Measurements from ENCODE around the gene AGPAT1. TPM values are rescaled to one million over a fixed set of nuclear protein-coding genes. Genes with fewer than 3 reads are reported as not detected.
"Not testable (repeated sequence)": the region's sequence is repeated elsewhere in the genome, so short reads cannot be mapped to it uniquely, and the experiment has no call there.

AGPAT1 gene
- total and polyA plus RNA-seq, 2 donors: 25.2 to 32.6 TPM

- Histone ChIP-seq H3K27ac (ENCODE audit: low read depth in 1 of 2, low read length in 1 of 2) (no peak overlapping the region), H3K27me3 (ENCODE audit: control insufficient read depth in 2 of 2, insufficient read depth in 1 of 2, low read length in 1 of 2) (peaks cover 42 to 93% of the 10 kb centered on the region in 2 donors), H3K9me3 (ENCODE audit: control insufficient read depth in 2 of 2, insufficient read depth in 1 of 2, low read length in 1 of 2) (peaks cover 3 to 16% of the 10 kb centered on the region in 2 donors), H3K4me1 (ENCODE audit: control insufficient read depth in 2 of 2, insufficient read depth in 2 of 2, low read length in 2 of 2) (peaks cover 10 to 54% of the 10 kb centered on the region in 2 donors), H3K36me3 (ENCODE audit: control insufficient read depth in 2 of 2, insufficient read depth in 2 of 2, low read length in 1 of 2) (no peaks in the 10 kb centered on the region), H3K4me3 (ENCODE audit: low read length in 2 of 2) (peak overlapping the region; percentile 8 to 28)
- DNase-seq (ENCODE audit: low read depth in 6 of 9, low spot score in 9 of 9): no peak
- WGBS: 37% methylated on average over 47 of the region's 47 CpGs
Measured at GRCh38 chr6:32149092-32149755, 26.7 kb downstream of the AGPAT1 start.

DNA sequence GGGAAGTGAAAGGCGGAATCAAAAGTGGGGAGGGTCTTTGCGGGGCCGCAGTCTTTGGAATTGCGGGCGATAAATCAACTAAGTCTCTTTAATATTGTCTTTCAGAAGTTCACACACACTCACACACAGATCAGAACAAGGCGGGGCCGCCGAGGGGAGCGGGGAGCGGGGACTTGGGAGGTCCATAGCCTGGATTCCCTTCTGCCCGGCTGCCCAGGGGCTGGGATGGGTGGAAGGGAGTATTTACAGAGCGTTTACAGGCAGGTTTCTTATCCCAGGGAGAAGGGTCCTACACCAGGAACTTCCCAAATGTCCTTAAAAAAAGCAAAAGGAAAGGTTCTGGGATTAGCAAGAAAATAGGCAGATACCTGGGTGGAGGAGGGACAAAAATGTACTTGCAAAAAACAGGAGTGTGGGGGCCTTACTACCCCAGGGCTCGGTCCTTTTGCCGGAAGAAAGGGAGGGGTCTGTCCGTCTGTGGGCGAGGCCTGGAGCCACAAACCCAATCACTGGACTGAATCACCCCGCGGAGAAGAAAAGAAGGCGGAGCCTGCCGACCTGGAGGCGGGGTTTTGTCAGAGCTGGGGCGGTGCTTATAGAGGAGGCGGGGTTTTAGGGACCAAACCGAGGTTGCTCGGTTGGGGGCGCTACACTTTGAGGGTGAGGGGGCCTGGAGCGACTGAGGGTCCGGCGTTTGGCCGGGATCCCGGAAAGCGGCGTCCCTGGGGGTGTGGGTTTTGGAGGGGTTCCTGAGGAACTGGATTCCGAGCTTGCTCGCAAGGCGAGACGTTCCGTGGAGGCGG lies 27.4 kb downstream of the AGPAT1 start:
- Histone ChIP-seq H3K27ac (ENCODE audit: low read depth in 1 of 2, low read length in 1 of 2) (no peak overlapping the region), H3K4me3 (ENCODE audit: low read length in 2 of 2) (peak overlapping the region; percentile 8 to 28), H3K27me3 (ENCODE audit: control insufficient read depth in 2 of 2, insufficient read depth in 1 of 2, low read length in 1 of 2) (peaks cover 42 to 86% of the 10 kb centered on the region in 2 donors), H3K9me3 (ENCODE audit: control insufficient read depth in 2 of 2, insufficient read depth in 1 of 2, low read length in 1 of 2) (peaks cover 3 to 16% of the 10 kb centered on the region in 2 donors), H3K36me3 (ENCODE audit: control insufficient read depth in 2 of 2, insufficient read depth in 2 of 2, low read length in 1 of 2) (no peaks in the 10 kb centered on the region), H3K4me1 (ENCODE audit: control insufficient read depth in 2 of 2, insufficient read depth in 2 of 2, low read length in 2 of 2) (peaks cover 10 to 47% of the 10 kb centered on the region in 2 donors)
- DNase-seq (ENCODE audit: low read depth in 6 of 9, low spot score in 9 of 9): peak in 1 of 9 donors; percentile 45
- WGBS: 8% methylated on average over 39 of the region's 39 CpGs

DNA sequence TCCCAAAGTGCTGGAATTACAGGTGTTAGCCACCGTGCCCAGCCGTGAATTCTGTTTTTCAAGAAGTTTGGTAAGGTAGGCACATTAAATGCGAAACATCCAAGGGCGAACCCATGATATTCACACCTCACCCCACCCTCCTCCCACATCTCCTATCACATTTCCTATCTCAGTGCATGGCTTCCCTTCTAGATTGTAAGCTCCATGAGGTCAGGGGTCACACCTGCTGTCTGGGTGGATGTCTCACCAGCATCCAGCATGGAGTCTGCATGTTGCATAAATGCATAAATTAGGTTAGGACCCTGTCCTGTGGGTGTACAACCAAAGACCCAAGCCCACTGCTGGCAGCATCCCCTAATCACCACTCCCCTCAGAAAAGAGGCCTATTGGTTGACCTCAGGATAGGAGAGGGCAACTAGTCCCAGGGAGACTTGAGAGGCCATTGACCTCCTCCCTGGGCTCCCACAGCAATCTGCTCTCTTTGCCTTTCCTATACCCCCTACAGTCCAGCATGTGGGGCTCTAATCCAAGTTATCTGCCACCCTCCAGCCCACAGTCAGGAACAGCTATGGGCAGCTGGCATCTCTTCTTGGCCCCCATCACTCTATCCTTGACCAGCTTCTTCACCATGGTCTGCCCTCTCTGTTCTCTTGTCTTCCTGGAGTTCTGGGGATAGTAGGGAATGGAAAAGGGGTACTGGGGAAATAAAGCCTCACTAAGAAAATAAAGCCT lies 28.3 kb downstream of the AGPAT1 start:
- peaks cover 3 to 16% of the 10 kb centered on the region in 2 donors for H3K9me3 ChIP-seq (ENCODE audit: control insufficient read depth in 2 of 2, insufficient read depth in 1 of 2, low read length in 1 of 2)
- 99% methylated on average over 4 of the region's 4 CpGs for WGBS
- H3K4me3 ChIP-seq (ENCODE audit: low read length in 2 of 2): no peak overlapping the region
- H3K36me3 ChIP-seq (ENCODE audit: control insufficient read depth in 2 of 2, insufficient read depth in 2 of 2, low read length in 1 of 2): no peaks in the 10 kb centered on the region
- H3K27me3 ChIP-seq (ENCODE audit: control insufficient read depth in 2 of 2, insufficient read depth in 1 of 2, low read length in 1 of 2): peaks cover 42 to 76% of the 10 kb centered on the region in 2 donors
- peaks cover 8 to 38% of the 10 kb centered on the region in 2 donors for H3K4me1 ChIP-seq (ENCODE audit: control insufficient read depth in 2 of 2, insufficient read depth in 2 of 2, low read length in 2 of 2)
- no peak overlapping the region for H3K27ac ChIP-seq (ENCODE audit: low read depth in 1 of 2, low read length in 1 of 2)
- no peak for DNase-seq (ENCODE audit: low read depth in 6 of 9, low spot score in 9 of 9)

GRCh38 chr6:32146687-32147086 lies 29.2 kb downstream of the AGPAT1 start:
- no peak overlapping the region for H3K4me3 ChIP-seq (ENCODE audit: low read length in 2 of 2)
- DNase-seq (ENCODE audit: low read depth in 6 of 9, low spot score in 9 of 9): no peak
- peaks cover 2 to 29% of the 10 kb centered on the region in 2 donors for H3K4me1 ChIP-seq (ENCODE audit: control insufficient read depth in 2 of 2, insufficient read depth in 2 of 2, low read length in 2 of 2)
- peaks cover 3 to 16% of the 10 kb centered on the region in 2 donors for H3K9me3 ChIP-seq (ENCODE audit: control insufficient read depth in 2 of 2, insufficient read depth in 1 of 2, low read length in 1 of 2)
- WGBS: 71% methylated on average over 4 of the region's 4 CpGs
- H3K27ac ChIP-seq (ENCODE audit: low read depth in 1 of 2, low read length in 1 of 2): no peak overlapping the region
- H3K27me3 ChIP-seq (ENCODE audit: control insufficient read depth in 2 of 2, insufficient read depth in 1 of 2, low read length in 1 of 2): peaks cover 40 to 74% of the 10 kb centered on the region in 2 donors
- H3K36me3 ChIP-seq (ENCODE audit: control insufficient read depth in 2 of 2, insufficient read depth in 2 of 2, low read length in 1 of 2): no peaks in the 10 kb centered on the region

- Histone ChIP-seq H3K4me3 (ENCODE audit: low read length in 2 of 2) (no peak overlapping the region), H3K27ac (ENCODE audit: low read depth in 1 of 2, low read length in 1 of 2) (no peak overlapping the region), H3K27me3 (ENCODE audit: control insufficient read depth in 2 of 2, insufficient read depth in 1 of 2, low read length in 1 of 2) (peaks cover 39 to 72% of the 10 kb centered on the region in 2 donors), H3K4me1 (ENCODE audit: control insufficient read depth in 2 of 2, insufficient read depth in 2 of 2, low read length in 2 of 2) (peaks cover 2 to 25% of the 10 kb centered on the region in 2 donors), H3K9me3 (ENCODE audit: control insufficient read depth in 2 of 2, insufficient read depth in 1 of 2, low read length in 1 of 2) (peaks cover 3 to 16% of the 10 kb centered on the region in 2 donors), H3K36me3 (ENCODE audit: control insufficient read depth in 2 of 2, insufficient read depth in 2 of 2, low read length in 1 of 2) (no peaks in the 10 kb centered on the region)
- no peak for DNase-seq (ENCODE audit: low read depth in 6 of 9, low spot score in 9 of 9)
- 98% methylated on average over 1 of the region's 1 CpG for WGBS
Measured at GRCh38 chr6:32146287-32146686, 29.6 kb downstream of the AGPAT1 start.

DNA sequence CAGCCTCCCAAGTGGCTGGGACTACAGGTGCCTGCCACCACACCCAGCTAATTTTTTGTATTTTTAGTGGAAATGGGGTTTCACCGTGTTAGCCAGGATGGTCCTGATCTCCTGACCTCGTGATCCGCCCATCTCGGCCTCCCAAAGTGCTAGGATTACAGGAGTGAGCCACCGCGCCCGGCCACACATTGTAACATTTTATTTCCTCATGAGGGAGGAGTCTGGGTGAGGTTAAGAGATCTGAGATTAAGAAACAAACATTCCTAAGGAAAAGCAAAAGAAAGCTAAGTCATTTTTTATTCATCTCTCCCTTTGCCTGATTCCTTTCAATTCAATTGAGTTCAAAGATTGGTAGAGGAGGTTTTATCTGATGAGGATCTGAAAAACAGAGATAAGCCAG lies 31.6 kb downstream of the AGPAT1 start:
- not testable (repeated sequence) for DNase-seq (ENCODE audit: low read depth in 6 of 9, low spot score in 9 of 9); H3K36me3 ChIP-seq (ENCODE audit: control insufficient read depth in 2 of 2, insufficient read depth in 2 of 2, low read length in 1 of 2); H3K27ac ChIP-seq (ENCODE audit: low read depth in 1 of 2, low read length in 1 of 2)

GRCh38 chr6:32140420-32141046 lies 35.4 kb downstream of the AGPAT1 start:
- no peak overlapping the region for H3K4me3 ChIP-seq (ENCODE audit: low read length in 2 of 2)
- H3K36me3 ChIP-seq (ENCODE audit: control insufficient read depth in 2 of 2, insufficient read depth in 2 of 2, low read length in 1 of 2): no peaks in the 10 kb centered on the region
- H3K4me1 ChIP-seq (ENCODE audit: control insufficient read depth in 2 of 2, insufficient read depth in 2 of 2, low read length in 2 of 2): no peaks in the 10 kb centered on the region
- H3K27ac ChIP-seq (ENCODE audit: low read depth in 1 of 2, low read length in 1 of 2): no peak overlapping the region
- DNase-seq (ENCODE audit: low read depth in 6 of 9, low spot score in 9 of 9): no peak
- 93% methylated on average over 5 of the region's 5 CpGs for WGBS
- no peaks in the 10 kb centered on the region for H3K9me3 ChIP-seq (ENCODE audit: control insufficient read depth in 2 of 2, insufficient read depth in 1 of 2, low read length in 1 of 2)
- peaks cover 0 to 31% of the 10 kb centered on the region in 2 donors for H3K27me3 ChIP-seq (ENCODE audit: control insufficient read depth in 2 of 2, insufficient read depth in 1 of 2, low read length in 1 of 2)

More for the DNA sequence above, 31.6 kb downstream of the AGPAT1 start:
- 96% methylated on average over 7 of the region's 7 CpGs for WGBS
- not testable (repeated sequence) for H3K4me3 ChIP-seq (ENCODE audit: low read length in 2 of 2)
- H3K9me3 ChIP-seq (ENCODE audit: control insufficient read depth in 2 of 2, insufficient read depth in 1 of 2, low read length in 1 of 2): peaks cover 3 to 11% of the 10 kb centered on the region in 2 donors
- peaks cover 0 to 13% of the 10 kb centered on the region in 2 donors for H3K4me1 ChIP-seq (ENCODE audit: control insufficient read depth in 2 of 2, insufficient read depth in 2 of 2, low read length in 2 of 2)
- peaks cover 20 to 51% of the 10 kb centered on the region in 2 donors for H3K27me3 ChIP-seq (ENCODE audit: control insufficient read depth in 2 of 2, insufficient read depth in 1 of 2, low read length in 1 of 2)

GRCh38 chr6:32139590-32139989 lies 36.3 kb downstream of the AGPAT1 start:
- no peak for DNase-seq (ENCODE audit: low read depth in 6 of 9, low spot score in 9 of 9)
- WGBS: 92% methylated on average over 5 of the region's 5 CpGs
- Histone ChIP-seq H3K27ac (ENCODE audit: low read depth in 1 of 2, low read length in 1 of 2) (no peak overlapping the region), H3K4me1 (ENCODE audit: control insufficient read depth in 2 of 2, insufficient read depth in 2 of 2, low read length in 2 of 2) (no peaks in the 10 kb centered on the region), H3K4me3 (ENCODE audit: low read length in 2 of 2) (no peak overlapping the region), H3K36me3 (ENCODE audit: control insufficient read depth in 2 of 2, insufficient read depth in 2 of 2, low read length in 1 of 2) (no peaks in the 10 kb centered on the region), H3K9me3 (ENCODE audit: control insufficient read depth in 2 of 2, insufficient read depth in 1 of 2, low read length in 1 of 2) (no peaks in the 10 kb centered on the region), H3K27me3 (ENCODE audit: control insufficient read depth in 2 of 2, insufficient read depth in 1 of 2, low read length in 1 of 2) (peaks cover 0 to 29% of the 10 kb centered on the region in 2 donors)
